ENCODE measurements around the gene RAMP1.
"Not testable (repeated sequence)": the region's sequence is repeated elsewhere in the genome, so short reads cannot be mapped to it uniquely, and the experiment has no call there.

Gene RAMP1

GRCh38 chr2:237866101-237866621 is 6.7 kb downstream of the RAMP1 start:
- Mint-ChIP-seq H3K4me1 (ENCODE audit: low read depth in 2 of 2) (peaks cover 9 to 11% of the 10 kb centered on the region in 2 donors), H3K4me3 (no peak overlapping the region), H3K27ac (no peak overlapping the region), H3K36me3 (ENCODE audit: insufficient read depth) (no peaks in the 10 kb centered on the region), H3K27me3 (peaks cover 41 to 77% of the 10 kb centered on the region in 2 donors), H3K9me3 (no peaks in the 10 kb centered on the region)
- ATAC-seq (replicated peaks): no peak
- no peak for DNase-seq

GRCh38 chr2:237867465-237867864 is 8.0 kb downstream of the RAMP1 start:
- ATAC-seq (replicated peaks): no peak
- no peak overlapping the region for H3K27ac Mint-ChIP-seq

GRCh38 chr2:237868074-237868473 is 8.7 kb downstream of the RAMP1 start:
- ATAC-seq (replicated peaks); DNase-seq; H3K9me3 Mint-ChIP-seq; H3K27ac Mint-ChIP-seq; H3K36me3 Mint-ChIP-seq (ENCODE audit: insufficient read depth); H3K4me3 Mint-ChIP-seq: not testable (repeated sequence)
- Mint-ChIP-seq H3K27me3 (peaks cover 47 to 83% of the 10 kb centered on the region in 2 donors), H3K4me1 (ENCODE audit: low read depth in 2 of 2) (peaks cover 9 to 11% of the 10 kb centered on the region in 2 donors)

More at GRCh38 chr2:237867465-237867864, 8.0 kb downstream of the RAMP1 start:
- DNase-seq: no peak
- H3K36me3 Mint-ChIP-seq (ENCODE audit: insufficient read depth): no peaks in the 10 kb centered on the region
- no peaks in the 10 kb centered on the region for H3K9me3 Mint-ChIP-seq
- H3K4me1 Mint-ChIP-seq (ENCODE audit: low read depth in 2 of 2): peaks cover 9 to 11% of the 10 kb centered on the region in 2 donors
- H3K27me3 Mint-ChIP-seq: peaks cover 47 to 87% of the 10 kb centered on the region in 2 donors
- no peak overlapping the region for H3K4me3 Mint-ChIP-seq

- no peaks in the 10 kb centered on the region for H3K36me3 Mint-ChIP-seq (ENCODE audit: insufficient read depth)
- no peak for DNase-seq
- peaks cover 9 to 11% of the 10 kb centered on the region in 2 donors for H3K4me1 Mint-ChIP-seq (ENCODE audit: low read depth in 2 of 2)
- H3K9me3 Mint-ChIP-seq: no peaks in the 10 kb centered on the region
- no peak for ATAC-seq (replicated peaks)
- no peak overlapping the region for H3K4me3 Mint-ChIP-seq
- no peak overlapping the region for H3K27ac Mint-ChIP-seq
- peaks cover 47 to 88% of the 10 kb centered on the region in 2 donors for H3K27me3 Mint-ChIP-seq
Measured at GRCh38 chr2:237868631-237869342, 9.4 kb downstream of the RAMP1 start.

- H3K9me3 Mint-ChIP-seq: no peaks in the 10 kb centered on the region
- H3K27ac Mint-ChIP-seq: no peak overlapping the region
- H3K36me3 Mint-ChIP-seq (ENCODE audit: insufficient read depth): no peaks in the 10 kb centered on the region
- ATAC-seq (replicated peaks): no peak
- peaks cover 11% of the 10 kb centered on the region in 2 donors for H3K4me1 Mint-ChIP-seq (ENCODE audit: low read depth in 2 of 2)
- H3K27me3 Mint-ChIP-seq: peaks cover 44 to 88% of the 10 kb centered on the region in 2 donors
- no peak overlapping the region for H3K4me3 Mint-ChIP-seq
- no peak for DNase-seq
Measured at GRCh38 chr2:237869343-237870102, 10.1 kb downstream of the RAMP1 start.

- Mint-ChIP-seq H3K36me3 (ENCODE audit: insufficient read depth) (no peaks in the 10 kb centered on the region), H3K4me1 (ENCODE audit: low read depth in 2 of 2) (peaks cover 11% of the 10 kb centered on the region in 2 donors), H3K27ac (no peak overlapping the region), H3K27me3 (peaks cover 42 to 88% of the 10 kb centered on the region in 2 donors), H3K4me3 (no peak overlapping the region), H3K9me3 (no peaks in the 10 kb centered on the region)
- no peak for ATAC-seq (replicated peaks)
- no peak for DNase-seq
Measured at GRCh38 chr2:237870126-237870525, 10.7 kb downstream of the RAMP1 start.

GRCh38 chr2:237870754-237871651 is 11.6 kb downstream of the RAMP1 start:
- Mint-ChIP-seq H3K4me3 (no peak overlapping the region), H3K27me3 (peaks cover 42 to 79% of the 10 kb centered on the region in 2 donors), H3K27ac (peak overlapping the region in 1 of 2 donors; percentile 47), H3K36me3 (ENCODE audit: insufficient read depth) (no peaks in the 10 kb centered on the region), H3K4me1 (ENCODE audit: low read depth in 2 of 2) (peaks cover 11% of the 10 kb centered on the region in 2 donors), H3K9me3 (no peaks in the 10 kb centered on the region)
- DNase-seq (no peak), ATAC-seq (replicated peaks) (no peak)

- Mint-ChIP-seq H3K4me1 (ENCODE audit: low read depth in 2 of 2) (peaks cover 11% of the 10 kb centered on the region in 2 donors), H3K27me3 (peaks cover 42 to 78% of the 10 kb centered on the region in 2 donors), H3K36me3 (ENCODE audit: insufficient read depth) (no peaks in the 10 kb centered on the region), H3K4me3 (no peak overlapping the region), H3K27ac (no peak overlapping the region), H3K9me3 (no peaks in the 10 kb centered on the region)
- ATAC-seq (replicated peaks) (no peak), DNase-seq (no peak)
Measured at GRCh38 chr2:237872178-237872887, 12.9 kb downstream of the RAMP1 start.

GRCh38 chr2:237873421-237873831 is 14.0 kb downstream of the RAMP1 start:
- DNase-seq (no peak), ATAC-seq (replicated peaks) (no peak)
- Mint-ChIP-seq H3K27ac (no peak overlapping the region), H3K9me3 (no peaks in the 10 kb centered on the region), H3K36me3 (ENCODE audit: insufficient read depth) (no peaks in the 10 kb centered on the region), H3K4me3 (no peak overlapping the region), H3K4me1 (ENCODE audit: low read depth in 2 of 2) (peaks cover 11% of the 10 kb centered on the region in 2 donors), H3K27me3 (peaks cover 40 to 67% of the 10 kb centered on the region in 2 donors)

GRCh38 chr2:237873897-237874551 is 14.6 kb downstream of the RAMP1 start:
- H3K4me3 Mint-ChIP-seq: no peak overlapping the region
- no peaks in the 10 kb centered on the region for H3K36me3 Mint-ChIP-seq (ENCODE audit: insufficient read depth)
- peaks cover 34 to 61% of the 10 kb centered on the region in 2 donors for H3K27me3 Mint-ChIP-seq
- H3K27ac Mint-ChIP-seq: no peak overlapping the region
- no peaks in the 10 kb centered on the region for H3K9me3 Mint-ChIP-seq
- DNase-seq (no peak), ATAC-seq (replicated peaks) (no peak)
- H3K4me1 Mint-ChIP-seq (ENCODE audit: low read depth in 2 of 2): peaks cover 5 to 9% of the 10 kb centered on the region in 2 donors

GRCh38 chr2:237874585-237875161 is 15.2 kb downstream of the RAMP1 start:
- no peaks in the 10 kb centered on the region for H3K36me3 Mint-ChIP-seq (ENCODE audit: insufficient read depth)
- ATAC-seq (replicated peaks) (no peak), DNase-seq (no peak)
- H3K9me3 Mint-ChIP-seq: no peaks in the 10 kb centered on the region
- no peak overlapping the region for H3K27ac Mint-ChIP-seq
- H3K4me3 Mint-ChIP-seq: no peak overlapping the region
- H3K4me1 Mint-ChIP-seq (ENCODE audit: low read depth in 2 of 2): peaks cover 0 to 4% of the 10 kb centered on the region in 2 donors
- H3K27me3 Mint-ChIP-seq: peaks cover 28 to 54% of the 10 kb centered on the region in 2 donors

Measured in effector memory CD8-positive, alpha-beta T cell (primary cell).